Right renal cortex interstitium (tissue), 3 donors: ENCODE measurements around the gene TLDC2. TPM values are rescaled to one million over a fixed set of nuclear protein-coding genes. Genes with fewer than 3 reads are reported as not detected.

ENCODE experiments used
- DNase-seq, 3 donors: peaks; one replicate each; pipeline ENCODE4 v3.0.0-alpha.2; 2013; ENCODE audit warnings: low read depth in 3 of 3, low spot score in 2 of 3
- polyA plus RNA-seq, 3 donors: library from polyadenylated mRNA; unstranded; fragments of 120-200 nt; gene quantifications; one replicate each; pipeline ENCODE4 v1.2.1, GENCODE V29; 2013; ENCODE audit not compliant: insufficient read length in 3 of 3

Gene TLDC2
- polyA plus RNA-seq, 3 donors: 1.8 to 4.8 (median 3.2) TPM

GRCh38 chr20:36849333-36850065 lies 26.4 kb upstream of the TLDC2 start:
- DNase-seq: no peak

- no peak for DNase-seq
Measured at GRCh38 chr20:36850759-36851158, 25.2 kb upstream of the TLDC2 start.

- DNase-seq: no peak
Measured at GRCh38 chr20:36851490-36851889, 24.4 kb upstream of the TLDC2 start.

GRCh38 chr20:36852187-36852586 lies 23.8 kb upstream of the TLDC2 start:
- DNase-seq: no peak

GRCh38 chr20:36854348-36855240 lies 21.3 kb upstream of the TLDC2 start:
- DNase-seq: no peak

- DNase-seq: no peak
Measured at GRCh38 chr20:36855241-36855657, 20.7 kb upstream of the TLDC2 start.

- no peak for DNase-seq
Measured at GRCh38 chr20:36856195-36856594, 19.7 kb upstream of the TLDC2 start.

GRCh38 chr20:36856691-36857635 lies 19.0 kb upstream of the TLDC2 start:
- DNase-seq: no peak

- no peak for DNase-seq
Measured at GRCh38 chr20:36859282-36859555, 16.7 kb upstream of the TLDC2 start.

- DNase-seq: no peak
Measured at GRCh38 chr20:36859700-36860330, 16.1 kb upstream of the TLDC2 start.

- DNase-seq: no peak
Measured at GRCh38 chr20:36860339-36860738, 15.6 kb upstream of the TLDC2 start.

GRCh38 chr20:36860811-36861624 lies 14.9 kb upstream of the TLDC2 start:
- no peak for DNase-seq

- DNase-seq: no peak
Measured at GRCh38 chr20:36861625-36861874, 14.4 kb upstream of the TLDC2 start.

GRCh38 chr20:36861875-36862801 lies 13.8 kb upstream of the TLDC2 start:
- DNase-seq: peak; percentile 62 to 67 (median 65)

GRCh38 chr20:36862857-36863668 lies 12.9 kb upstream of the TLDC2 start:
- no peak for DNase-seq

GRCh38 chr20:36865076-36865860 lies 10.7 kb upstream of the TLDC2 start:
- DNase-seq: no peak

GRCh38 chr20:36865861-36866149 lies 10.1 kb upstream of the TLDC2 start:
- no peak for DNase-seq

- DNase-seq: no peak
Measured at GRCh38 chr20:36866164-36866563, 9.8 kb upstream of the TLDC2 start.
